HEK293 (cell line): ENCODE measurements around the gene ZSWIM6.

Experiments used
- CTCF ChIP-seq: fragments of 450-650 bp; formaldehyde crosslinking; IDR thresholded peaks from 2 replicates; pipeline ENCODE4 v1.5.1; 2016; ENCODE audit warnings: missing biosample characterization, missing genetic modification characterization
- ZNF571 ChIP-seq: fragments of 450-650 bp; formaldehyde crosslinking; IDR thresholded peaks from 2 replicates; pipeline ENCODE4 v1.5.0; 2017; ENCODE audit warnings: missing biosample characterization, missing genetic modification characterization

- TF ChIP-seq ZNF571 (tag by site-specific recombination) (no peak), CTCF (tag by site-specific recombination) (no peak)
These were observed 48.6 kb upstream of the ZSWIM6 start for GRCh38 chr5:61283471-61283870.
